Body of pancreas (tissue), 4 donors: ENCODE data around the gene AP1G1.

Source experiments
- CTCF ChIP-seq, 7 experiments: fragments of 450-650 bp in 4 of 7; fragments of 200-600 bp in 3 of 7; sonication (generic) in 3 of 7; IDR thresholded peaks; one replicate each; pipeline ENCODE4 v1.5.1; 2016 to 2019; ENCODE audit warnings: antibody characterized with exemption in 7 of 7
- POLR2A ChIP-seq, 3 donors: fragments of 450-650 bp; IDR thresholded peaks; one replicate each; pipeline ENCODE4 v1.6.1; 2016; ENCODE audit warnings: antibody characterized with exemption in 3 of 3, mild to moderate bottlenecking in 2 of 3

GRCh38 chr16:71711789-71712188, 96.8 kb downstream of the AP1G1 start:
- TF ChIP-seq CTCF (IDR thresholded peaks at IDR 0.05) (no peak), POLR2A (IDR thresholded peaks at IDR 0.05) (no peak)
